ENCODE measurements around the gene NT5C.

NT5C gene

DNA sequence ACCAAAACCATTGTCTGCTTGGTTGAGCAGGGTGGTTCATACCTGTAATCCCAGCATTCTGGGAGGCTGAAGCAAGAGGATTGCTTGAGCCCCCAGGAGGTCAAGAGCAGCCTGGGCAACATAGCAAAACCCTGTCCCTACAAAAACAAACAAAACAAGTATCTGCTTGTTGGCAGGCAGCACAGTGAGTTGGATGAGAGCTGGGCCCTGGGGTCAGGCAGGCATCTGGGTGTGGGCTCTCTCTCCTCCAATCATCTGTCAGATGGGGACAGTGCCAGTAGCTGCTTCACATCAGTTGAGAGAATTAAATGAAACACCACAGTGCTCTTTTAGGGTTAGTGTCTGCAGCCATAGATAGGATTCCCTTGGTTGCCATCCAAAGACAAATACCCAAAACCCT lies 16.0 kb downstream of the NT5C start:
- no peak for DNase-seq

DNA sequence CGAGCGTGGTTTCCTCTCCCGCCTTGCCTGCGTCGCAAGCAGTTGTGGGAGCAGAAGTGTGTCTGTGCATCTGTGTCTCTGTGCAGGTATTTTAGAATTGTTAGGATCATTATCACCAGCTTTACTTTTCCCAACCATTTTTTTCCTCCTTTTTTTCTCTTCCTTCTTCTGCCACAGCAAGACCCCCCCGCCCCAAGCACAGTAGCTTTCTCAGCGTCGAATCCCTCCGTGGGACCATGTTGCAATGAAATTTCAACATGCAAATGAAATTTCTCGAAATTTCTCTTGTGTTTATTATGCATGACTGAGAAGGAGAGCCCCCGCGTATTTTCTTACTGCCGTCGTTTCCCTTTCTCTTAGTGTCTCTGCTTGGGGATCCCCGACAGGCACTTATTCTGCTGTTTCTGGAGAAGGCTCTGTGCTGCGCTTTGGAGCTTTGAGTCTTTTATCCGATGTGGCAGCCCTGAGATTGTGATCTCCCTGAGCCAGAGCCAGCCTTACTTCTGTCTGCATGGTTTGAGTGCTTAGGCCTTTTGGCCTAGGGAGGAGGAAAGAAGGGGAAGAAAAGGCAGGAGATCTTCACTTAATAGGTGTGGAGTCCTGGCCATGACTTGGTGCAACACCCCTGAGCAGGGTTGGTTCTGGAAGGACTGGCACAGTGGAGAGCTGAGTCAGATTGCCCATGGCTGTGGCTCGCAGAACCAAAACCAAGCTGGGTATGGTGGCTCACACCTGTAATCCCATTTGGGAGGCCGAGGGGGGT lies 16.8 kb downstream of the NT5C start:
- DNase-seq: no peak

DNA sequence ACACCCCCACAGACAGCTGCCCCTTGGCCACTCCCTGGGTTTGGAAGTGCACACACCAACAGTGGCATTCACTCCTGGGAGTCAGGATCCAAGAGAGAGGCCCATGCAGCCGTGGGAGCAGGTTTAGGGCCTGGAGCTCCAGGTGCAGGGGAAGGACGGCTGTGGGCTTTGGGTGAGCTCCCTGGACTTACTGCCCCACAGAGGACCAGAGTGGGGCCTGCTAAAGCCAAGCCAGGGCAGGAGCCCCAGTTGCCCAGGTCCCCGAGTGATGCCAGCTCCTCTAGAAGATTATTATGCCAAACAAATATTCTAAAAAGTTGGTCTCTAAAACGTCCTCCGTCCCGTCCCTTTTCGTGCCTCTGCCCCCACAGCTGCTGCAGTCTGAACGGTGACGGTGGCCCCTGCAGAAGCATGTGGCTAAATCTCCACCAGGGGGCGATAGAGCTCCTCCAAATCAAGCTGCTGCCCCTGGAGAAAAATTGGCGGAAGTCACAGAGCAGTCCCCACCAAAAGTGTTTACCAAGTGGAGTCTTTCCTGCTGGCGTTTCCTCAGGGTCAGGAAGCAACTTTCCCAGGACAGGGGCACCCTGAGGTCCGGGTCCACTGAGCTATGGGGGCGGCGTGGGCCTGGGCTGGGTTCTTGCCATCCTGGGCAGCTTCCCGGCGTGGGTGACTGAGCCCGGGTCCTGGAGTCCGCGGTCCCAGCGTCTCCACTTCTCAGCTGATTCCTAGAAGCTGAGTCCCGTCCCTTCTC lies 17.6 kb downstream of the NT5C start:
- peak; percentile 88 to 92 for DNase-seq

DNA sequence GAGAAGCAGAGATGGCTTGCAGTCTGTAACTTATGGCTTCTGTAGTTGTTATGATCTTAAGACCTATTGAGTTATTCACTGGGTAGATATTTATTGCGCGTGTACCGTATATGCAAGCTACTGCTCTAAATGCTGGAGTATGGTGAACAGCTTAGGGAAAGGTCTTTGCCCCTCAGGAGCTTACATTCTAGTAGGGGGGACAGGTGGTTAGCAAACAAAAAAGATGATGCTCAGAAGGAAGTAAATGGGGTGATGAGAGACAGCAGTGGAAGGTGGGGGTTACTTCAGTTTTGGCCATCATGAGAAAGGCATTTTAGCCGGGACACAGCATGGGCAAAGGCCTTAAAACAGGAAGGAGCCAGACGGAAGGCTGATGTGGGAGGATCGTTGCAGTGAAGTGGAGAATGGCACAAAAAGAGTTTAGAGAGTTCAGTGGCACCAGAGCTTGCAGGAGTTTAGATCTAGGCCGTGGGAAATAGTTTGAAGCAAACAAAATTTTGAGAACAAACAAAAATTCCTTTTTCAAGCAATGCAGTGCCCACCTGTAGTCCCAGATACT lies 19.7 kb downstream of the NT5C start:
- DNase-seq: no peak

DNA sequence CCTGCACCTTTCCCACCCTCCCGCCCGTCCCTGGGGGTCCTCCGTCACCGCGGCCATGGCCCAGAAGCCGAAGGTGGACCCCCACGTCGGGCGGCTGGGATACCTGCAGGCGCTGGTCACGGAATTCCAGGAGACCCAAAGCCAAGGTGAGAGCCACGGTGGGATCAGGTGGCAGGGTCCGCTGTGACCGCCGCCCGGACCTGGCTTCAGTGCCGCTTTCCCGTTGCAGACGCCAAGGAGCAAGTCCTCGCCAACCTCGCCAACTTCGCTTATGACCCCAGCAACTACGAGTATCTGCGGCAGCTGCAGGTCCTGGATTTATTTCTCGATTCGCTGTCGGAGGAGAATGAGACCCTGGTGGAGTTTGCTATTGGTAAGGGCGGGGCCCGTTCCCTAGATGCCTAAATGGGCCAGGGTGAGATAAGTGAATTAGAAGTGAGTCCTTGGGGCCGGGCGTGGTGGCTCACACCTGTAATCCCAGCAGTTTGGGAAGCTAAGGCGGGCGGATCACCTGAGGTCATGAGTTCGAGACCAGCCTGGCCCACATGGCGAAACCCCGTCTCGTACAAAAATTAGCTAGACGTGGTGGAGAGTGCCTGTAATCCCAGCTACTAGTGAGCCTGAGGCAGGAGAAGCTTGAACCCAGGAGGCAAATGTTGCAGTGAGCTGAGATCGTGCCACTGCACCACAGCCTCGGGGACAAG lies 21.2 kb downstream of the NT5C start:
- no peak for DNase-seq

DNA sequence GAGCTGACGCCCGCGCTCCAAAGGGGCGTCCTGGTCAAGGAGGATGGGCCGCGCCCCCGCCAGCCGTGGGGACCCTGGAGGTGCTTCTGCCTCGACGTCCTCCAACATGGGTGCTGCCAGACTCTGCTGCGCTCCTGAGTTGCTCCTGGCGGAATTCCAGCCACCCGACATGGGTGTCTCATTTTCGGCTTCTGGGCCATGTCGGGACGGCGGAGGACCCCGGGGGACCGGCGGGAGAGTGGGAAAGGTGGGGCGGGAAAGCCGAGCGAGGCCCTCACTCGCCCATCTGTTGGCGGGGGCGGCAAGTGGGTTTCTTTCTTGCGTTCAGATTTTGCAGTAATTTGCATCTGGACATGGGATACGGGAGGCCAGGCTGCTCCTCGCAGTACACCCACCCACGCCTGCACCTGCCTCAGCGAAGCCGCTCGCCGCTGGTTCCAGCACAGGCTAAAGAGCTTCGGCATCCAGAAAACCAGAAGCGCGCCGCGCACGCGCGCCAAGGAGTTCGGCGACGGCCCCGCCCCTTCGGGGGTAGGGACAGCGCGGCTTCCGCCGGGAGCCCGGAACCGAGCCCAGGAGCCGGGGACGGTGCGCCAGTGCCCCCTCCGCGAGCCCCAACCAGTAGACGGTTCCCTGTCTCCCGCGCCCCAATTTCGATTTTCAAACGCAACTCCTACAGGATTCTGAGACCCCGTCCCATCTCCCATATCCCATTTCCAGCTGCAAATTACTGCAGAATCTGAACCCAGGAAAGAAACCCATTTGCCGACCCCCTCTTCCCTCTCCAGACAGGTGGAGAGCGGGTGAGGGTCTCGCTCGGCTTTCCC lies 21.9 kb downstream of the NT5C start, which contains the start of gene ARMC7:
TSS of gene ARMC7 (plus strand) at position 563 of the 827 bp plus-strand sequence. CDS start 320 bp downstream, outside the sequence.
- DNase-seq: peak; percentile 89 to 93

DNA sequence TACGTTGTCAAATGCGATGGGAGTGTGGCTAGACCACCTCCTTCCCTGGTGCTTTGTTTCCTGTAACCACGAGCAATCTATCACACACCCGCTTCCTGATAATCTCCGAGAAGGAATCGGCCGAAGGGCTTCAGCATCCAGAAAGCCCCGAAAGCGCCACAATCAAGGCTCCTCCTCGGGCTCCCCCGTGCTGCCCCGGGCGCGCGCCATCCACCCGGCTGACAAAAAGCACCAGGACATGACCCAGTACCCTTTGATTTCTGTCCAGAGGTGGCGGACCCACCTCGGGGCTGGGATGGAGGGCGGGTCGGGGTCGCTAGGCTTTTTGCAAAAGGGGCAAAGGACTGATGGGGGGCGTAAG lies 22.5 kb downstream of the NT5C start:
- DNase-seq: no peak

DNA sequence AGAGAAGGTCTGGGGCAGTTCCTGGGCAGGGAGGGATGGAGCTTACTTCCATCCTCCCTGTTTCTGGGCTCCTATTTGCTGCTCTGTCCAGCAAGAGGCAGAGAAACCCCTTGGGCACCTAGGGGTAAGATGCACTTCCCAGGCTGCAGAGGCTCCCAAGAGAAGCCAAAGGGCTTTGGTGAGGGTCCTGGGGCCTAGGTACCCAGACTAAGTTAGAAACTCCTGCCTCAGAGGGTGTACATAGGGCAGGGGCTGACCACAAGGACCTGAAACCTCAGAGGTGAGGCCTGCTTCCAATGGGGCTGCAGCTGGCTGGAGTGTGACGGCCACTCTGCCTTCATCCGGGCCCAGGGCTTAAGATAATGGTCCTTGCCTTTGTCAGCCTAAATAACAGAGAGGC lies 23.3 kb downstream of the NT5C start:
- DNase-seq: no peak

DNA sequence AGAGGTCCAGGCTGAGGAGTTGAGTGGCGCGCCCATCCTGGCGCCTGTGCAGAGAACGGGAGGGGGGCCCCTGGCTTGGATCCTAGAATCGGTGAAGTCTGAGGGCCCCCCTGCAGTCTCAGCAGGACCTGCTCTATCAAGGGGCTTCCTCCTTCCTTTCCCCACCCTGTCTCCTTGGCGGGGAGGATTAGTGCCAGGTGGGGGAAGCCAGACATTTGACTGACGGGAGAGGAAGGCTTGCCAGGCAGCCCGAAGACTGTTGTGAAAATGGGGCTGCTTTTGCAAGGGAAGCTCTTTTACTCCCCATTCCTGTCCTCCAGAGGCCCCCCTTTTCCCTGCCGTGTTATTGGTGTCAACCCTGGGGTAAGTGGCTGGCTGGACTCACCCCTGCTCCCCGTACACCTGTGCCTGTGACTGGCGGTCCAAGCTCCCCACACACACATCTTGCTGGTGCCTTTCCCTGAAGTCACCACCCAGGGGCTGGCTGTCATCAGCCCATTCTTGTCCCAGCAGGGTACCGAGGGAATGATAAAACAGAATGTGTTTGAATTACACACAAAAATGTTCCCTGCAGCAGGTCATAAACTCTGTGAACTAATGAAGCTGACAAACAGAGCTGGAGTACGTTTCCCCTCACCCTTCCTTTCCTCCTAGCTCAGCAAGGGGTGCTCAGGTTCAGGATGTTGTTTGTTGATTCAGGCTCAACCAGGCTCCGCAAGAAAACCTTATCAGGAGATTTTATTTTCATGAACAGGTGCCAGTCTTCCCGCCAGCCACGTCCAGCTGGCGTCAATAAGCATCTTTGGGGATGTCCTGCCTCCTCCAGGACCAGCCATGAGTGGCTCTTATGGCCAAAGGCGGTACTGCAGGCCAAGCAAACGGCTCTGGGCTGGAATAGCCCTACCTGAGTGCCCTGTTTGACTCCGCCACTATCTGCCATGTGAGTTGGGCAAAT lies 26.1 kb downstream of the NT5C start:
- peak in 1 of 2 donors; percentile 28 for DNase-seq

DNA sequence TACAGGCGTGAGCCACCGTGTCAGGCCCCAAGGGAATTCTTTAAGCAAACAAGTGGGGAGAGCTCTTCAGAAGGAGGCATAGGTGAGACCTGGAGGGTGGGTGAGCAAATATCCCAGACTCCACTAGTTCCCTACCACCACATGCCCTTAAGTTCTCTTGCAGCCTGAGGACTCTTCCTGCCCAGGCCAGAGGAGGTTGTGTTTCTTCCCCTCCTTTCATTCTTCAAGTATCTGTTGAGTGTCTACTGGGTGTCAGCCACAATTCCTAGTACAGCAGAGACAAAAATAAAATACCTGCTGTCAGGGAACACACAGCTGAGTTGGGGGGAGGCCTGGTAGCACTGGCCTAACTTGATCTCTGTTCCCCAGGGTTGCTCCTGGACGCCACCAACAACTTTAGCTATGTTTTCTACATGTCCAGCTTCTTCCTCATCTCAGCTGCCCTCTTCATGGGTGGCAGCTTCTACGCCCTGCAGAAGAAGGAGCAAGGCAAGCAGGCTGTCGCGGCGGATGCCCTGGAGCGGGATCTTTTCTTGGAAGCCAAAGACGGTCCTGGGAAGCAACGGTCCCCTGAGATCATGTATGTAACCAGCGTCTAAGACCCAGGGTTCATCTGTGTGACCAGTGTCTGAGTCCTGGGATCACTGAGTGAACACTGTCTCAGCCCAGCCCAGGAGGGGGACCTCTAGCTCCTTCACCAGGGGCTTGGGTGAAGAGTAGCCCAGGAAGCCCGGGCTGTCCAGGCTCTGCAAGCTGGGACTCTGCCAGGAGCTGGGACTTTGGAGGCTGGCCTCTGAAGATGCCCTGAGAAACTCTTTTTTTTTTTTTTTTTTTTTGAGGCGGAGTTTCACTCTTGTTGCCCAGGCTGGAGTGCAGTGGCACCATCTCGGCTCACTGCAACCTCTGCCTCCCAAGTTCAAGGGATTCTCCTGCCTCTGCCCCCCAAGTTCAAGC lies 27.7 kb downstream of the NT5C start:
- no peak for DNase-seq

DNA sequence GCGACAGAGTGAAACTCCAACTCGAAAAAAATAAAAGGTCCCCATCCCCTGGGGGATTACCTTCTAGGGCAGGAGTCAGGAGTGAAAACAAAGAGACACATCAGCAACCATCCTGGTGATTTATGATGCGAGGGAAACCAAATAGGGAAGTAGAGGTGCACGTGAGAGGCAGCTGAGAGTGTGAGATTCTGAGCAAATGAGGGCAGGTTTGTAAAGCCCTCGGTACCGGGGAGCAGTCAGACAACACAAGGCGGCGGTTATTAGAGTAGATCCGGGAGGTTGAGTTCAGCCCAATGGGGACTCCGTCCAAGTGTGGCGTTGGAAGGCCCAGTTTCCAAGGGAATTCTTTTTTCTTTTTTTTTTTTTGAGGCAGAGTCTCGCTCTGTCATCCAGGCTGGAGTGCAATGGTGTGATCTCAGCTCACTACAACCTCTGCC lies 29.1 kb downstream of the NT5C start:
- DNase-seq: peak in 1 of 2 donors; percentile 43

DNA sequence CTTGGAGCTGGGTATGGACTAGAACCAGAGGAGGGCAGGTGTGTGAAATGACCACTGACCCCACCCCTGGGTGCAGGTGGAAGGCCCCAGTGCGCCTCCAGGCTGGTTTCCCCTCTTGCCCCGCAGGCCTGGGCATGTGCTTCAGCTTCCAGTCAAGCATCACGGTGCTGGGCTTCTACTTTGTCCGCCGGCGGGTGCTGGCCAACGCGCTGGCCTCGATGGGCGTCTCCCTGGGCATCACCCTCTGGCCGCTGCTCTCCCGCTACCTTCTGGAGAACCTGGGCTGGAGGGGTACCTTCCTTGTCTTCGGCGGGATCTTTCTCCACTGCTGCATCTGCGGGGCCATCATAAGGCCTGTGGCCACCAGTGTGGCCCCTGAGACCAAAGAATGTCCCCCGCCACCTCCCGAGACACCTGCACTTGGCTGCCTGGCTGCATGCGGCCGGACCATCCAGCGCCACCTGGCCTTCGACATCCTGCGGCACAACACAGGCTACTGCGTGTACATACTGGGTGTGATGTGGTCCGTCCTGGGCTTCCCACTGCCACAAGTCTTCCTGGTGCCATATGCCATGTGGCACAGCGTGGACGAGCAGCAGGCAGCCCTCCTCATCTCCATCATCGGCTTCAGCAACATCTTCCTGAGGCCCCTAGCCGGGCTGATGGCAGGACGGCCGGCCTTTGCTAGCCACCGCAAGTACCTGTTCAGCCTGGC lies 31.5 kb downstream of the NT5C start:
- DNase-seq: no peak

DNA sequence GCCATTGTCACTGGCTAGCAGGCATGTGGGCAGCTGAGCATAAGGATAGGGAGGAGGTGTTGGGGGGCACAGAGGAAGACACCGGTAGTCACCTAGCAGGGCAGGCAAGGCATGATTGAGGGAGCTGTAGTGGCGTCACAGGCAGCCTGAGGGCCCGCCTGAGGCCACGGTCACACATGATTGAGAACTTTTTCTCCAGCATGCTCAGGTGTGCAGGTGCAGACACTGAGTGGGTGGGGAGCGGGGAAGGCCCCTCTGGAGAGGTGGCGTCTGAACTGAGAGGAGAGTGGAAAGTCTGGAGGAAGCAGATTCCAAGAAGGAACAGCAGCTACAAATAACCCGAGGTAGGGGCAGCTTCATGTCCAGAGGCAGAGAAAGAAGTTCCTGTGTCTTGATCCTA lies 32.7 kb downstream of the NT5C start:
- no peak for DNase-seq

DNA sequence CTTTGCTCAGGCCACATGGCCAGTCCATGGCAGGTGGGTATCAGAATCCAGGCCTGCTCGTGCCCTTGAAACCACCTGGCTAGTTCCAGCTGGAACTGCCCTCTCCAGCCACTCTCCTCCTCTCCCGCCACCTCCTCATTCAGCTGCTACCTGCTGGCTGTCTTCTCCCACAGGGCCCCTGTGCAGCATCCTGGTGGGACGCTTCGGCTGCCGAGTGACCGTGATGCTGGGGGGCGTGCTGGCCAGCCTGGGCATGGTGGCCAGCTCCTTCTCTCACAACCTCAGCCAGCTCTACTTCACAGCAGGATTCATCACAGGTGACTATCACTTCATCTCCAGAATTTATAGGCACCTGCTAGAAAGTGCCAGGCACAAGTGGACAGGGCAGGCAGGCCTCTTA lies 33.7 kb downstream of the NT5C start:
- DNase-seq: no peak

DNA sequence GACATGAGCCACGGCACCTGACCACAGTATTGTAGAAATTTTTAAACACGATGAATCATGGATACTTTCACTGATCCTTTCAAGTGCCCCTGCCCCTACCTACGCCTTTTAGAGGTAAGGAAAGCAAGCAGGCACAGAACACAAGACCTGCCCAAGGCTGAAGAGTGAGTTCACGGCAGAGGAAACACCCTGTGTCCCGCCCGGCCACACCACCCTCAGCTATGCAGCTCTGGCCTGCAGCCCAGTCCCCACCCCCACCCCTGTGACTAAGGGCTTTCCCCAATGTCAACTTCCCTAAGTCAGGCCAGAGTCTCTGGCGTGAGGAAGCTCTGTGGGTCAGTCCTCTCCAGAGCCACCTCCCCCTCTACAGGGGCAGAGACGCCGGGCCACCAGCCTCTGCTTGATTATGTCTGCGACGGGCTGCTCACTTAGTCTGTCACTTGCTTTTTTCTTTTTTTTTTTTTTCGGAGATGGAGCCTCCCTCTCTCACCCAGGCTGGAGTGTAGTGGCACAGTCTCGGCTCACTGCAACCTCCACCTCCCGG lies 35.4 kb downstream of the NT5C start:
- peak in 1 of 2 donors; percentile 50 for DNase-seq

DNA sequence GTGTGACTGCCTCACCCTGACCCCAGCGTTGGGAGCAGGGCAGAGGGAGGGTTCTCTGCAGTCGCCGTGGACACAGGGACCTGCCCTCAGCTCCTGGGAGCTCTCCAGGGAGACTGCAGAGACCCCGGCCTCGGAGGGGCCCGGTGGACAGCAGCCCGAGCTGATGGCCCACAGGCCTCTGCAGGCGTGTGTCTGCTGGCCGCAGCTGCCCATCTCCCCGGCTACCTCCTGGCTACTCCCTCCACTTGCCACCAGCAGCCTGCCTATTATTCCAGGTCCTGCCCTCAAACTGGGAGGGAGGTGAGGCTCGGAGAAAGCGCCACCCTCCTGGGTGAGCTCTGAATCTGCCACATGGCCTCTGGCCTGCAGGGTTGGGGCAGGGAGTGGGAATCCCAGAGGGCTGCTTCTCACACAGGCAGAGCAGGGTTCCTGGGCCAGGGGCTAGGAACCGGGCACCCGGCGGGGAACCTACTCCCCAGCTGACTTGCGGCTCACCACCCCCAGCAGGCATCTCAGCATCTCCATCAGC lies 36.6 kb downstream of the NT5C start:
- no peak for DNase-seq

DNA sequence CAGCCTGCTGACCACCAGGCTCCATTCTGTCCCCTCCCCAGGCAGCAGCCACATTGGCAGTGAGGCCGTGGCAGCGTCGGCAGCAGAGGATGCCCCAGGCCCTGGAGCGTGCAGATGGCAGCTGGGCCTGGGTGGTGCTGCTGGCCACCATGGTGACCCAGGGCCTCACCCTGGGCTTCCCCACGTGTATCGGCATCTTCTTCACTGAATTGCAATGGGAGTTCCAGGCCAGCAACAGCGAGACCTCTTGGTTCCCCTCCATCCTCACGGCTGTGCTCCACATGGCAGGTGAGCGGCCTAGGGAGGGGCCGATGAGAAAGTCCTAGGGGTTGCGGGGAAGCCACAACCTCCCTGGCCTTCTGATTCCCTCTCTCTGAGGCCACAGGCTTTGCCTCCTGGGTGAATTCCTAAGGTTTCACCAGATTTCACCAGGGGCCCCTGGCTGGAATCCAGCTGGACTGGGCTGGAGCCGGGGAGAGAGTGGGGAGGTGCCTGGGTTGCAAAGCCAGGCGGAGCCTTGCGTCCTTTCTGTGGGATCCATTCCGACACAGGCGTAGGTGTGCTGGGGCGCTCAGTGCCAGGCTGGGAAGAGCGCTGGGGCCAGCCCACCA lies 37.9 kb downstream of the NT5C start:
- DNase-seq: no peak

DNA sequence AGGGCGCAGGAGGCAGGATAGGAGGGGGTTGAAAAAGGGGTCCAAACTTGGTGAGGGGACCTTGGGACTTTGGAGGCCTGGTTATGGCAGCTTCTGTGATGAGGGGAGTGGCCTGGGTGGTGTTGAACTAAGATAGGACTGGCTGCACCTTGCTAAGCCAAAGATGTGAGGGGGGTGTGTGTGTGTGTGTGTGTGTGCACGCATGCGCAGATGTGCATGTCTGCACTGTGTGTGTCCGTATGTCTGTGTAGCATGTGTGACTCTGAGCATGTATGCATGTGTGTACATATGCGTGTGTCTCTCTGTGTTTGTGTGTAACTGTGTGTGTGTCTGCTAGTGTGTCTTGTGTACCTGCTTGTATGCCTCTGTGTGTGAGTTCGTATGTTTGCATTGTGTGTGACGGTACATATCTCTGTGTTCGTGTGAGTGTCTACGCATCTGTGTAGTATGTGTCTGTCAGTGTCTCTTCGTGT lies 39.7 kb downstream of the NT5C start:
- DNase-seq: no peak
